ENCODE measurements around the gene PRPF38B. TPM values are rescaled to one million over a fixed set of nuclear protein-coding genes. Genes with fewer than 3 reads are reported as not detected.

Gene PRPF38B
- total RNA-seq, 1 experiment from 2014 or later = 50.5 TPM

DNA sequence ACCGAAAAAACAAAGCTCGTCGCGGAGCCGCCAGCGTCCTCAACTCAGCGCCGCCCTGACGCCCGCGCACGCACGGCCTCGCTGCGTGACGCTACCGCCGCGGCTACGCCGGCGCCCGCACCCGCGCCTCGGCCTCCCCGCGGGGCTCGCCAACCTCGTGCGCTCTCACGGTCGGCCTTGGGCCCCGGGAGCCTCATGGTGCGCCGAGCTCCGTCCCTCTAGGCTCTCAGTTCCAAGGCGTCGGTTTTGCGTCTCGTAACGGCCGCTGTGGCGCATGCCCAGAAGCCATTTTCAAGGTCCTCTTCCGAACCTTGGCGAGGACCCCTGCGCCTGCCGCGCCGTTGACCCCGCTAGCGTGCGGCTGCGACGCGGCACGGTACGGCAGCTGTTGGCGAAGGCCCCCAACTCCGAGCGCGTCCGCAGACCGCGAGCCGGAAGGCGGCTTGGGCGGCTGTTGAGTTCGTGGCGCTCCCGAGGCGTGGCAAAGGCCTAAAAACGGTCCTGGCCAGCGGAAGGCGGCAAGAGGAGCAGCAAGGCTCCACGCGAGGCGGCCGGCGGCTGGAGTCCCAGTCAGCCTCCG, 31.0 kb upstream of the PRPF38B start, which contains the start of gene HENMT1 (continued):
- TF ChIP-seq CREB1 (CRISPR knock-in tag; IDR thresholded peaks at IDR 0.05) = peak; percentile 93
- no peak for TF ChIP-seq SOX15 (CRISPR knock-in tag; IDR thresholded peaks at IDR 0.05)
- peak; percentile 96; the same call in 1 of the 2 replicates for TF ChIP-seq TEAD1 (CRISPR knock-in tag; IDR thresholded peaks at IDR 0.05)
- TF ChIP-seq, protein P1, sequence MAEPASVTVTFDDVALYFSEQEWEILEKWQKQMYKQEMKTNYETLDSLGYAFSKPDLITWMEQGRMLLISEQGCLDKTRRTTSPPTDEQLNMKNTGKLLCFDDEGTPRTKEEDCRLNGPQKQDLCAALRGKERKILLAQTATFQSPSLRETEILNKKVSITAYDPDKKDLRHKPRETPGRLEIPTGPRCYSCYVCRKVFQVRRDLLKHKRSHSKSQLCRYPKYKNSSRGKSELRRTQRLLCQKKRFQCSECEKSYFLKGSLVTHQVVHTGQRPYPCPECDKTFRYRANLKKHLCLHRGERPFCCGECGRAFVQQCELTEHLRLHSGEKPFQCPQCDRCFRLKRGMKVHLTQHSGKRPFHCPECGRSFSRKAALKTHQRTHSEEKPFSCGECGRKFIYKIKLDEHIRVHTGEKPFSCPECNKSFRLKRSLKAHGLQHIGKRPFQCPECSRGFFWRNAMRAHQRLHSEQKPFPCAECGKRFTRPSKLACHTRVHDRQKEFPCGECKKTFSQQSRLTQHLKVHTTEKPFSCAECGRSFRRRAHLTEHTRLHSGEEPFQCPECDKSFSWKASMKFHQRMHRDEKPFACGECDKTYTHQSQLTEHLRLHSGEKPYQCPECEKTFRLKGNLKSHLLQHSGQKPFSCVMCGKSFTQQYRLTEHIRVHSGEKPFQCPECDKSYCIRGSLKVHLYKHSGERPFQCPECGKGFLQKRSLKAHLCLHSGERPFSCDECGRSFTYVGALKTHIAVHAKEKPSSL (CRISPR knock-in tag; conservative IDR thresholded peaks at IDR 0.05) = no peak
- TF ChIP-seq, protein P2, sequence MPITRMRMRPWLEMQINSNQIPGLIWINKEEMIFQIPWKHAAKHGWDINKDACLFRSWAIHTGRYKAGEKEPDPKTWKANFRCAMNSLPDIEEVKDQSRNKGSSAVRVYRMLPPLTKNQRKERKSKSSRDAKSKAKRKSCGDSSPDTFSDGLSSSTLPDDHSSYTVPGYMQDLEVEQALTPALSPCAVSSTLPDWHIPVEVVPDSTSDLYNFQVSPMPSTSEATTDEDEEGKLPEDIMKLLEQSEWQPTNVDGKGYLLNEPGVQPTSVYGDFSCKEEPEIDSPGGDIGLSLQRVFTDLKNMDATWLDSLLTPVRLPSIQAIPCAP (CRISPR knock-in tag; IDR thresholded peaks at IDR 0.05) = peak; percentile 97
- TF ChIP-seq, protein P3, sequence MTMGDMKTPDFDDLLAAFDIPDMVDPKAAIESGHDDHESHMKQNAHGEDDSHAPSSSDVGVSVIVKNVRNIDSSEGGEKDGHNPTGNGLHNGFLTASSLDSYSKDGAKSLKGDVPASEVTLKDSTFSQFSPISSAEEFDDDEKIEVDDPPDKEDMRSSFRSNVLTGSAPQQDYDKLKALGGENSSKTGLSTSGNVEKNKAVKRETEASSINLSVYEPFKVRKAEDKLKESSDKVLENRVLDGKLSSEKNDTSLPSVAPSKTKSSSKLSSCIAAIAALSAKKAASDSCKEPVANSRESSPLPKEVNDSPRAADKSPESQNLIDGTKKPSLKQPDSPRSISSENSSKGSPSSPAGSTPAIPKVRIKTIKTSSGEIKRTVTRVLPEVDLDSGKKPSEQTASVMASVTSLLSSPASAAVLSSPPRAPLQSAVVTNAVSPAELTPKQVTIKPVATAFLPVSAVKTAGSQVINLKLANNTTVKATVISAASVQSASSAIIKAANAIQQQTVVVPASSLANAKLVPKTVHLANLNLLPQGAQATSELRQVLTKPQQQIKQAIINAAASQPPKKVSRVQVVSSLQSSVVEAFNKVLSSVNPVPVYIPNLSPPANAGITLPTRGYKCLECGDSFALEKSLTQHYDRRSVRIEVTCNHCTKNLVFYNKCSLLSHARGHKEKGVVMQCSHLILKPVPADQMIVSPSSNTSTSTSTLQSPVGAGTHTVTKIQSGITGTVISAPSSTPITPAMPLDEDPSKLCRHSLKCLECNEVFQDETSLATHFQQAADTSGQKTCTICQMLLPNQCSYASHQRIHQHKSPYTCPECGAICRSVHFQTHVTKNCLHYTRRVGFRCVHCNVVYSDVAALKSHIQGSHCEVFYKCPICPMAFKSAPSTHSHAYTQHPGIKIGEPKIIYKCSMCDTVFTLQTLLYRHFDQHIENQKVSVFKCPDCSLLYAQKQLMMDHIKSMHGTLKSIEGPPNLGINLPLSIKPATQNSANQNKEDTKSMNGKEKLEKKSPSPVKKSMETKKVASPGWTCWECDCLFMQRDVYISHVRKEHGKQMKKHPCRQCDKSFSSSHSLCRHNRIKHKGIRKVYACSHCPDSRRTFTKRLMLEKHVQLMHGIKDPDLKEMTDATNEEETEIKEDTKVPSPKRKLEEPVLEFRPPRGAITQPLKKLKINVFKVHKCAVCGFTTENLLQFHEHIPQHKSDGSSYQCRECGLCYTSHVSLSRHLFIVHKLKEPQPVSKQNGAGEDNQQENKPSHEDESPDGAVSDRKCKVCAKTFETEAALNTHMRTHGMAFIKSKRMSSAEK (CRISPR knock-in tag; IDR thresholded peaks at IDR 0.05; ENCODE audit: borderline replicate concordance) = no peak
- TF ChIP-seq ZNF416 (CRISPR knock-in tag; IDR thresholded peaks at IDR 0.05) = no peak
- TF ChIP-seq, protein P4, sequence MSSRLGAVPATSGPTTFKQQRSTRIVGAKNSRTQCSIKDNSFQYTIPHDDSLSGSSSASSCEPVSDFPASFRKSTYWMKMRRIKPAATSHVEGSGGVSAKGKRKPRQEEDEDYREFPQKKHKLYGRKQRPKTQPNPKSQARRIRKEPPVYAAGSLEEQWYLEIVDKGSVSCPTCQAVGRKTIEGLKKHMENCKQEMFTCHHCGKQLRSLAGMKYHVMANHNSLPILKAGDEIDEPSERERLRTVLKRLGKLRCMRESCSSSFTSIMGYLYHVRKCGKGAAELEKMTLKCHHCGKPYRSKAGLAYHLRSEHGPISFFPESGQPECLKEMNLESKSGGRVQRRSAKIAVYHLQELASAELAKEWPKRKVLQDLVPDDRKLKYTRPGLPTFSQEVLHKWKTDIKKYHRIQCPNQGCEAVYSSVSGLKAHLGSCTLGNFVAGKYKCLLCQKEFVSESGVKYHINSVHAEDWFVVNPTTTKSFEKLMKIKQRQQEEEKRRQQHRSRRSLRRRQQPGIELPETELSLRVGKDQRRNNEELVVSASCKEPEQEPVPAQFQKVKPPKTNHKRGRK (CRISPR knock-in tag; IDR thresholded peaks at IDR 0.05; ENCODE audit: borderline replicate concordance) = no peak
- TF ChIP-seq, protein P5, sequence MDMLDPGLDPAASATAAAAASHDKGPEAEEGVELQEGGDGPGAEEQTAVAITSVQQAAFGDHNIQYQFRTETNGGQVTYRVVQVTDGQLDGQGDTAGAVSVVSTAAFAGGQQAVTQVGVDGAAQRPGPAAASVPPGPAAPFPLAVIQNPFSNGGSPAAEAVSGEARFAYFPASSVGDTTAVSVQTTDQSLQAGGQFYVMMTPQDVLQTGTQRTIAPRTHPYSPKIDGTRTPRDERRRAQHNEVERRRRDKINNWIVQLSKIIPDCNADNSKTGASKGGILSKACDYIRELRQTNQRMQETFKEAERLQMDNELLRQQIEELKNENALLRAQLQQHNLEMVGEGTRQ (CRISPR knock-in tag; IDR thresholded peaks at IDR 0.05) = peak; percentile 2; the same call in 1 of the 2 replicates
- TF ChIP-seq, protein P6, sequence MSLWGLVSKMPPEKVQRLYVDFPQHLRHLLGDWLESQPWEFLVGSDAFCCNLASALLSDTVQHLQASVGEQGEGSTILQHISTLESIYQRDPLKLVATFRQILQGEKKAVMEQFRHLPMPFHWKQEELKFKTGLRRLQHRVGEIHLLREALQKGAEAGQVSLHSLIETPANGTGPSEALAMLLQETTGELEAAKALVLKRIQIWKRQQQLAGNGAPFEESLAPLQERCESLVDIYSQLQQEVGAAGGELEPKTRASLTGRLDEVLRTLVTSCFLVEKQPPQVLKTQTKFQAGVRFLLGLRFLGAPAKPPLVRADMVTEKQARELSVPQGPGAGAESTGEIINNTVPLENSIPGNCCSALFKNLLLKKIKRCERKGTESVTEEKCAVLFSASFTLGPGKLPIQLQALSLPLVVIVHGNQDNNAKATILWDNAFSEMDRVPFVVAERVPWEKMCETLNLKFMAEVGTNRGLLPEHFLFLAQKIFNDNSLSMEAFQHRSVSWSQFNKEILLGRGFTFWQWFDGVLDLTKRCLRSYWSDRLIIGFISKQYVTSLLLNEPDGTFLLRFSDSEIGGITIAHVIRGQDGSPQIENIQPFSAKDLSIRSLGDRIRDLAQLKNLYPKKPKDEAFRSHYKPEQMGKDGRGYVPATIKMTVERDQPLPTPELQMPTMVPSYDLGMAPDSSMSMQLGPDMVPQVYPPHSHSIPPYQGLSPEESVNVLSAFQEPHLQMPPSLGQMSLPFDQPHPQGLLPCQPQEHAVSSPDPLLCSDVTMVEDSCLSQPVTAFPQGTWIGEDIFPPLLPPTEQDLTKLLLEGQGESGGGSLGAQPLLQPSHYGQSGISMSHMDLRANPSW (CRISPR knock-in tag; conservative IDR thresholded peaks at IDR 0.05; ENCODE audit: low read depth) = peak; percentile 92
- peak; percentile 94 for TF ChIP-seq KAT7 (CRISPR knock-in tag; IDR thresholded peaks at IDR 0.05; ENCODE audit: borderline replicate concordance)
- peak; percentile 76 for TF ChIP-seq ZNF263 (CRISPR knock-in tag; IDR thresholded peaks at IDR 0.05; ENCODE audit: low read depth)

DNA sequence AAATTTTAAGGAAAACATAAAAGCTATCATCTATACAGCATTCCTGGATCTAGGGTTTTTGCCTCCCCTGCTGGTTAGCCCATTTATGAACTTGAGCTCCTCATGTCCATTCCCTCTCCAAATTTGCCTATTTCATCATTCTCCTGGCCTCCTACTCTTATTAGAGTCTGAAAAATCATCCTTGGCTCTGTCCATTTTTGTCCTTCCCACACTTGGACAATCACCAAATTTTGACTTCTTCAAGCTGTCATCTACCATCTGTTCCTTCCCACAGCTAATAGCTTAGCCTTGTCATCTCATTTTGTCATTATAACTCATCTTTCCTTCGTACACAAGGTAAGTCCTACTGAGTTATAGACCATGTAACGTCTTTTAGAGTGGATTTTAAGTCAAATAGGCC, 29.0 kb upstream of the PRPF38B start:
- Mint-ChIP-seq H3K36me3 (no peaks in the 10 kb centered on the region; the same call in 1 of the 2 replicates), H3K27me3 (ENCODE audit: low read depth) (peaks cover 46% of the 10 kb centered on the region), H3K4me1 (0 out of 2 replicates have a peak, but pooled peaks cover 4% of the 10 kb centered on the region), H3K27ac (no peak overlapping the region), H3K4me3 (no peak overlapping the region), H3K9me3 (peaks cover 6% of the 10 kb centered on the region)
- DNase-seq (ENCODE audit: low spot score) (no peak), ATAC-seq (no peak)
- POLR2A ChIA-PET = no interaction called here
- CTCF ChIA-PET = no interaction called here
- TF ChIP-seq, protein P5 (CRISPR knock-in tag; IDR thresholded peaks at IDR 0.05) = no peak
- TF ChIP-seq, protein P7, sequence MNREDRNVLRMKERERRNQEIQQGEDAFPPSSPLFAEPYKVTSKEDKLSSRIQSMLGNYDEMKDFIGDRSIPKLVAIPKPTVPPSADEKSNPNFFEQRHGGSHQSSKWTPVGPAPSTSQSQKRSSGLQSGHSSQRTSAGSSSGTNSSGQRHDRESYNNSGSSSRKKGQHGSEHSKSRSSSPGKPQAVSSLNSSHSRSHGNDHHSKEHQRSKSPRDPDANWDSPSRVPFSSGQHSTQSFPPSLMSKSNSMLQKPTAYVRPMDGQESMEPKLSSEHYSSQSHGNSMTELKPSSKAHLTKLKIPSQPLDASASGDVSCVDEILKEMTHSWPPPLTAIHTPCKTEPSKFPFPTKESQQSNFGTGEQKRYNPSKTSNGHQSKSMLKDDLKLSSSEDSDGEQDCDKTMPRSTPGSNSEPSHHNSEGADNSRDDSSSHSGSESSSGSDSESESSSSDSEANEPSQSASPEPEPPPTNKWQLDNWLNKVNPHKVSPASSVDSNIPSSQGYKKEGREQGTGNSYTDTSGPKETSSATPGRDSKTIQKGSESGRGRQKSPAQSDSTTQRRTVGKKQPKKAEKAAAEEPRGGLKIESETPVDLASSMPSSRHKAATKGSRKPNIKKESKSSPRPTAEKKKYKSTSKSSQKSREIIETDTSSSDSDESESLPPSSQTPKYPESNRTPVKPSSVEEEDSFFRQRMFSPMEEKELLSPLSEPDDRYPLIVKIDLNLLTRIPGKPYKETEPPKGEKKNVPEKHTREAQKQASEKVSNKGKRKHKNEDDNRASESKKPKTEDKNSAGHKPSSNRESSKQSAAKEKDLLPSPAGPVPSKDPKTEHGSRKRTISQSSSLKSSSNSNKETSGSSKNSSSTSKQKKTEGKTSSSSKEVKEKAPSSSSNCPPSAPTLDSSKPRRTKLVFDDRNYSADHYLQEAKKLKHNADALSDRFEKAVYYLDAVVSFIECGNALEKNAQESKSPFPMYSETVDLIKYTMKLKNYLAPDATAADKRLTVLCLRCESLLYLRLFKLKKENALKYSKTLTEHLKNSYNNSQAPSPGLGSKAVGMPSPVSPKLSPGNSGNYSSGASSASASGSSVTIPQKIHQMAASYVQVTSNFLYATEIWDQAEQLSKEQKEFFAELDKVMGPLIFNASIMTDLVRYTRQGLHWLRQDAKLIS (CRISPR knock-in tag; IDR thresholded peaks at IDR 0.05; ENCODE audit: borderline replicate concordance) = no peak
- no peak for TF ChIP-seq NR2C2 (CRISPR knock-in tag; IDR thresholded peaks at IDR 0.05)
- TF ChIP-seq MXD4 (CRISPR knock-in tag; IDR thresholded peaks at IDR 0.05; ENCODE audit: borderline replicate concordance) = no peak
- TF ChIP-seq ZNF396 (CRISPR knock-in tag; IDR thresholded peaks at IDR 0.05; ENCODE audit: borderline replicate concordance) = no peak
- TF ChIP-seq, protein P2 (CRISPR knock-in tag; IDR thresholded peaks at IDR 0.05) = no peak

Data from WTC11 (cell line).